GM19099 (cell line): ENCODE measurements around the gene IRX1.

Source experiments
- POLR2A ChIP-seq: IDR thresholded peaks from 3 replicates; pipeline ENCODE4 v1.6.1; 2011; ENCODE audit warnings: low read depth; ENCODE audit not compliant: insufficient read length; ENCODE audit errors: extremely low read depth

The IRX1 gene

GRCh38 chr5:3595006-3595961 lies at the start of gene IRX1:
TSS of gene IRX1 (plus strand) at chr5:3595832. CDS start at chr5:3596106, 274 bp downstream.
- no peak for TF ChIP-seq POLR2A

DNA sequence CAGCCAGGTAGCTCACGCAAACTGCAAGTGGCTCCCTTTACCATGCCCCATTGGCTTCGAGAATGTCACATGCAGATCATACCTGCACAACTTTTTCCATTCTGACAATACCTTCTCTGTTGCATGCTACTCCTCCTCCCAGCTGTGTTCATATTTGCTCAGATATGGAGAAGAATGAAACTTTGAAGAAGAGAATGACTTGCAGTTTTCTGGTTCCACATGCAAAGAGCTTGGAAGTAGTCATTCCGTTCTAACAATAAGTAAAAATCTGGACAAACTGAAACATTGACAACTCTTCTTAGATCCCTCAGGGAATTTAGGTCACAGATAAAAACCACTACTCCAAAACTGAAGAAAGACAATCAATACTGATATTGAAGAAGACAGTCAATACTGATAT lies 49.6 kb upstream of the IRX1 start:
- no peak for TF ChIP-seq POLR2A

DNA sequence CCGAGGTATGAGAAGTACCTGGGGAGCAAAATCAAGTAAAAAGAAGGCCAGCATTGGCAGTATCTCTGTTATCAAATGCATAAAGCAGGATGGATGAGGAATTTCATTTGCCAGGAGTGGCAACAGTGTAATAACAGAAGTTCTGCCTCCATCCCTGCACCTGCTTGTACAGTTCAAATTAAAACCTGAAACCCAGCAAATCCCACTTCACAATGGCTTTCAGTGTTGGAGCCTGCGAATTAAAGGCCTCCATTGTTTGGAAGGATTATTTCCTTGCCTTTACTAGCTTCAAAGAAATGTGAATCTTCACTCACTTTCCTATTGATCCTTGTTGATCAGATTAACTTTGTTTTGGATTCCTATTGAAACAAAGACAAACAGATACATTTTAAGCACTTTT lies 31.5 kb upstream of the IRX1 start:
- no peak for TF ChIP-seq POLR2A

DNA sequence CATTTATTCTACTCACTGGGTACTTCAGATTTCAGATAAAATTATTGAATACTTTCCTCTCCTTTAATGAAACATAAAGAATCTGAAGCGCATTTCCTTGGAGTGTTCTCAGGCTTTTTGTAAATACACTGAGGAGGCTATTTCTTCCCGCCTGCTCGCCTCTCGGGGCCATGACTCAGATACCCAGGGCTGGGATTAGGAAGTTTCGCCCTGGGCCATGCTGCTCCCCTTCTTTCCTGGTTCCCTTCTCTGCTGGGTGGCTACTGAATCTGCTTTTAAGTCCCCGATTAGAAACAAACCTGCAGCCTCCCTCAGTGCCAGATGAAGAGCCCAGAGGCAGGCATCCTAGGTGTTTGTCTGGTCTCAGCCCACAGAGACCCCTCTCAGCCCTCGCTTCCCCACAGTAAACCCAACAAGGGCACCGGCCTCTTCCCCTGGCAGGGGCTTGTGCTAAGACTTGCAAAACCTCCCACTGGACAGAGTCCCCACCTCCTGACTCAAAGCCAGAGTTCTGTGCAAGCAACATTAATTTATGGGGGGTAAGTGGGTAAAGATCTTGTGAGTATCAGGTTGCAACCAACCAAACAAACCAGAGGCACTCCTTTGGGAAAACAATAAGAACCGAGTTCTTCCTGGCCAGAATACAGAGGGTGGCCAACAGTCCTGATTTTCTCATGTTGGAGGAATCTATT lies 30.7 kb upstream of the IRX1 start:
- TF ChIP-seq POLR2A, result no peak

- TF ChIP-seq POLR2A, result no peak
Measured at GRCh38 chr5:3584724-3585531, 10.7 kb upstream of the IRX1 start.

DNA sequence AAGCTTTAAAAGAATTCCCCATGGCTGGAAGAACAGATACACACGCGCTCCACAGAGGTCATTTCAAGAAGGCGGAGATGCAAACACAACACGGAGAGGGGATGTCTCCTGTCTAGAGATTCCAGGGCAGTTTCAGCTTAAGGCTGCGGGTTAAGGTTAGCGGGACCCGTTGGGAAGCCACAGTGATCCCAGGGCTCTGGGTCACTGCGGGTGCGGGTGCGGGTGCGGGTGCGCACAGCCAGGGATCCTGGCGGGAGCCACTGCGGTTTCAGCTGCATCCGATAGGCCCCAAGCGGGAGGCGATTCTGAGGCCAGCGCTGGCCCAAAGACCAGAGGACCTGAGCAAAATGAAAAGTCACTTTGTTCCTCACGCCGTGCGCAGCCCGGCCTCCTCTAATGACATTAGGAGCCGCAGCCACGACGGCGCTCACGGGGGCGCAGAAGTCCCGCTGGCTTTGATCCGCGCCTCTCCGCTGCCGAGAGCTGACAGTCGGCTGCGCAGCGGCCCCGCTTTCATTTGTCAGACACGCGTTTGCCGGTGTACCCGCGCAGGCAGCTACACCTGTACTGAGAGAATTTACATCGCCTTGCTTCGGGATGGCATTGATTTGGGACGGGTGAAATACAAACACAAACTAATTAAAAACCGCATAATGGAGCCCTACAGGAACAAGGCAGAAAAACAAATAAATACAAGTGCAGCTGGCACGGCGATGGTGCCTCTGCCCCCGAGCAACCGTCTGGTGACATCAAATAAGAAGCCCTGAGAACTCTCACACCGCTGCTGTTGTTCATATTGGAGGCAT lies 5.3 kb upstream of the IRX1 start:
- no peak for TF ChIP-seq POLR2A

DNA sequence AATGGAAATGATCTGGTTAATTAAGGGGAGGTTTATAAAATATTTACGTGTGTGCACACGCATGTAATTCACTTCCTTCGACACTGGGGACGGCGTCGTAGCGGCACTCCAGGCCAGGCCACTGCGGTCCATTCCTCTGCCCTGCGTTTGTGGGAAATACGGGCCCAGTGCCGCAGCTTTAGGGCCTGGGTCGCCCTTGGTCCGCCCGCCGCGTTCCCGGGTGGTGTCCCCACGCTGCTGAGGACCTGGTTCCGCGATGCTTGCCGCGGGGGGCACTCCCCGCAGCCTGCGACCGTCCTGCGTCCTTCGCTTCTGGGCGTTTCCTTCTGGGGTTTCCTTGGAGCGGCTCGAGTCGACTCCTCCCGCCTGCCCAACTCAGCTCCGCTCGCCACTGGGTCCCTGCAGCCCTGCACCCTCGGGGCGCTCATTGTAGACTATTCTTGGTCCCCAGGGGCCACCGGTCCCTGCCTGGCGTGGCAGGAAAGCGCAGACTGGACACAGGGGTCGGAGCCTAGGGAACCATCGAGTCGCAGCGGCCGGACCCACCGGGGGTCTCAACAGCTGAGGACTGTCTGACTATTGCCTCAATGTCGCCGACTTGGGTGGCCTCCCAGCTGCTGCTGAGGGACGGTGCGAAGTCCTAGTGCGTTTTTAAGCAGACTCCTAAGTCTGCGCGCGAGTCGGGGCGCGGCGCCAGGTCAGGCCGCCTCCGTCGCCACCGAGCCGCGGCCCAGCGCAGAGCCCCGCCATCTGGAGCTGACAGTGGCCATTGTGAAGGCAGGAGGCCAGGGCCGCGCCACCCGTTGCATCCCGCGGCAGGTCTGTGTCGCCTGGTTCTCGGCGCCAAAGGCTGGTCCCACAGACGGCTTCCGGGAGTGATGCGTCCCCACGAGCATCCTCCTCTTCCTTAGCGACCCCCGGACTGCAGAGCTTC lies 4.4 kb upstream of the IRX1 start:
- no peak for TF ChIP-seq POLR2A

GRCh38 chr5:3592298-3592697 lies 3.3 kb upstream of the IRX1 start:
- no peak for TF ChIP-seq POLR2A

DNA sequence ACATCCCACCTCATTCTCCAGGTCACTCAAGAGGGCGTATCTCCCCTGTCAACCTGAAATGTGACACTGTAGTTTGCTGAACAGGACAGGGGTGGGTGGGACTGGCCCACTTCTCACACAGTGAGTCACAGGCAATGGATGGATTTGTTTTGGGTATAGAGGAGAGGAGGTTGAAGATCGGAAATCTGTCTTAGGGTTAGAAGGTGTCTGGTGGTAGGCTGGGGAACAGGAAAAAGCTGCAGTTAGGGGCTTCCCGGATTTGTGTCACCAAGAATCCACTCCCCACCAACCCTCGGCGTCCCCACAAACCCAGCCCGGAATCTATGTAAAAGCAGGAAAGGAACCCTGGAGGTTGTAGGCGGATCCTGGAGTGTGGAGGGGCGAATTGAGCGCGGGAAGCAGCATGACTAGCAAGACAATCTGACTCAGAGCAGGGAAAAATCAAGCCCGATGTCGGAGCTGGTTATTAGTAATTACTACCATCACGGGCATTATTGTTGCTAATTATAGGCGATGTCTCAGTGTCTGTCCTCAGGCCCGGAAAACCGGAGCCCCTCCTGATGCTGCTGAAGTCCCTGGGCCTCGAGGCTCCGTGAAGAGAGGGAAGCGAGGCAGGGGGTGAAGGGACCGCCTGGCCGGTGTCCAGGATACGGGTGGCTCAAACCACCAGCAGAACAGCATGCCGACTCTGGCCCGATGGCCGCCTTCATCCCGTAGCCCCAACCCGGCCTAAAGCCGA lies 1.7 kb upstream of the IRX1 start:
- TF ChIP-seq POLR2A, result no peak

GRCh38 chr5:3594510-3595005 lies 1.1 kb upstream of the IRX1 start:
- no peak for TF ChIP-seq POLR2A

GRCh38 chr5:3596261-3596825 lies 711 bp downstream of the IRX1 start:
- TF ChIP-seq POLR2A, result no peak

DNA sequence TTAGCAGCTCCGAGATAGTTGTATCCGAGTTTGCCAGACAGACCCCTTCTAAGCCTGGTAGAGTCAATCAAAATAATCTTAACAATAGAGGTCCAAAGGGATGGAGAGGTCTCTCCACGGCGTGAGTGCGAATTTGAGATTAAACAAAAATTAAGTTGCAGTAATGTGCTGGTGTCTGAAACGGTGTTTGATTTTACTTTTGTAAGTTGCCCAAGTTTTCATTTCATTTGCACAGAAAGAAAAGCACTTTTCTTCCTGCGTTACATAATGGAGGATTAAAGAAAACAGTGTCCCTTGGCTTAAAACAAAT lies 1.2 kb downstream of the IRX1 start:
- TF ChIP-seq POLR2A, result no peak
